Fibroblast of upper back skin (primary cell): Measurements from ENCODE around the gene CSMD2.
"Not testable (repeated sequence)": the region's sequence is repeated elsewhere in the genome, so short reads cannot be mapped to it uniquely, and the experiment has no call there.

ENCODE experiments used
- DNase-seq: peaks from one replicate; pipeline ENCODE4 v3.0.0-alpha.2; 2013

The CSMD2 gene

DNA sequence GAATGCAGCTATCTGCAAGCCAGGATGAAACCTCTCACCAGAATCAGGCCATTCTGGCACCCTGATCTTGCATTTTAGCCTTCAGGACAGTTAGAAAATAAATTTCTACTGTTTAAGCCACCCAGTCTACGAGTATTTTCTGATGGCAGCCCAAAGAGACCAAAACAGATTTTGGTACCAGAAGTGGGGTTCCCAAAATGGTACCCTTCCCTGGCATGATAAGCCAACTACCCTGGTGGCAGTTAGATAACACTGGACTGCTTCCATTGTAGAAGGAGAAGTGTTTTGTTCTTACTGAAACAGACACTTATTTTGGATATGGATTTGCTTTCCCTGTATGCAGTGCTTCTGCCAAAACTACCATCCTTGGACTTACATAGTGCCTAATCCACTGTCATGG lies 115.0 kb downstream of the CSMD2 start:
- DNase-seq, result no peak

DNA sequence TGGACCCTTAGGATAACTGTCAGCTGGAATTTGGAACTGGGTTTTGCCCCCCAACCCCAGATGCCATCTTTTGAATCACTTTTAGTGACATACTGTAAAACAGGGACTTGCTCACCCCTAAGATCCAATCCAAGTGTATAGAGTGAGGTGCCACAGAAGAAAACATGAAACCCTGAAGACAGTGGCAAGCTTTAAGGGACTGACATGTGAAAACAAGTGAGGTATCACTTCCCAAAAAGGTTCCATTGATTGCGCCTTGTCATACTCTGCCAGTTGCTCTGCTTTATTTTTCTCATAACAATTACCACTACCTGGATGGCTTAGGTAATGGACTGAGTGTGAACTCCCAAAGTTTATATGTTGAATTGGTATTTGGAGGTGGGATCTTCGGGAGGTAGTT lies 115.6 kb downstream of the CSMD2 start:
- DNase-seq, result no peak

DNA sequence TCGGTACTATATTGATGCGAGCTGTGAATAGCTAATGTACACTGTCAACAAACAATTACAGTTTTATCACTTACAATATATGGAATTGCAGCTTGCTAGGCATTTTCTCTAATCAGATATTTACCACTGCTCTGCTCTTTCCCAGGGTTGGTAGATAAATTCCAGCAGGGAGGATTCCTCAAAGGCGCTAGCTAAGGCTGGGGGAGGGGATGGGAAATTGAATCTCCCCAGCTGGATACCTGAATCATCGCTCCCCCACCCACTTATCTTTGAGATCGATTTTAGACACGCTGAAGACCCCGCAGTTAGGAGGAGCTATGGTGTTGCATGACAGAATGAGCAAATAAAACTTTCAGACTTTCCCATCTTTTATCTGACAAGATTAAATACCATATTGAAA lies 127.2 kb downstream of the CSMD2 start:
- DNase-seq, result peak; percentile 4

DNA sequence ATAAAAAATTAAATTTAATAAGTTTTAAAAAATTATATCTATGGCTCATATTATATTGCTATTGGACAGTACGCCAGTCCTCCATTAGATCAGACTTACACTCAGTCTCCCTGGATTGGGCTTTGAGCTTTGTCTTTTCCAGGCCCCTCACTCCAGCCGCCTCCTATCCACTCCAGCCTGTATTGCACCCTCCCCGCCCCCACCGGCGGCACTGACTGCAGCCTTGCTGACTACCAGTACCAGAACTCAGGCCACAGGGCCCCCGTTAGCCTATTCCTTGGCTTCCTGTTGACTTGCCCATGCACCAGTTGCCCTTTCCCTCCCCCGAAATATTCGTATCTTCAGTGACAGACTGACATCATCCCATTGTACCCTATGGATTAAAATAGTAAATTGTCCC lies 127.9 kb downstream of the CSMD2 start:
- no peak for DNase-seq

DNA sequence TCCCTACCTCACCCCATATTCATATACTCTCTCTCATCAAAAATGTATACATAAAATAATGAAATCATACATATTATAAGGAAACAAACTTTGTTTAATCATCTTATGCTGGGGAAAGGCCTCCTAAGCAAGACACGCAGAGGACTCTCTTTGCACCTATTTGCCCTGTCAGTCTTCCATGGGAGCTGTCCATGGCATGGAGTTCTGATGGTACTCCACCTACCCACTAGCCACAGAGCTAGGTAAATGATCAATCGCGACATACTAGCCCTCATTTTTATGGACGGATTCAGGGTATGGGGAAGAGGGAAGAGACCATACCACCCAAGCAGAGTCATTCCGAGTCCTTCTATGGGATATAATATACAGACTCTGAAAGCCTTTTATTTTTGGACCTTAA lies 131.0 kb downstream of the CSMD2 start:
- no peak for DNase-seq

DNA sequence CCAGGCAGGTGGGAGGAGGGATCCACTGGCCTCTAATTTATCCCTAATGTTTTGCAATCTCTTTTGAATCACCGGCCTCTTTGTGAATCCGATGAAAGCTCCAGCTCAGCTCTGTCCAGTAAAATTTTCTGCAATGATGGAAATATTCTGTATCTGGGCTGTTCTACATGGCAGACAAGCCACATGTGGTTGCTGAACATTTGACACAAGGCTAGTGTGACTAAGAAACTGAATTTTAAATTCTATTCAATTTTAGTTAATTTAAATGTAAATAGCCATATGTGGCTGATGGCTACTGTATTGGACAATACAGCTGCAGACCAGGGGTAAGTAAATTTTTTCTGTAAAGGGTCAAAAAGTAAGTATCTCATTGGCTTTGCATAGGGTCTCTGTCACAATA lies 135.1 kb downstream of the CSMD2 start:
- DNase-seq, result no peak

DNA sequence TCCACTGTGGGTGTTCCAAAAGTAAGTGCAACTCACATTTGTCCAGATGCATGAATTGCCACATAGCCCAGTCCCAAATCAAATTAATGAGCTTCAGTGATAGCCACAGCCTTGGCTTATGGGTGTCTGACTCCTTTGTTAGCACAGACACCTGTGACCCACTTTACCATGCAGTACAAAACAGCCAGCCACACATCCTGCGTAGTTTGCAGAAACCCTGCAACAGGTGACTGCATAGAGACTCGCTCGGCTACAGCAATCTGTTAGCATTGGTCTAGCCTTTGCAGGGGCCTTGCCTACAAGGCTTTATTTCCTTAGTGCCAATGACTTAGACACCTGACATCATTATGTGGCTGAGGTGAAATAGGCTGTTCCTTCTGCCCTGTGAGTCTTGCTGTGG lies 135.5 kb downstream of the CSMD2 start:
- no peak for DNase-seq

DNA sequence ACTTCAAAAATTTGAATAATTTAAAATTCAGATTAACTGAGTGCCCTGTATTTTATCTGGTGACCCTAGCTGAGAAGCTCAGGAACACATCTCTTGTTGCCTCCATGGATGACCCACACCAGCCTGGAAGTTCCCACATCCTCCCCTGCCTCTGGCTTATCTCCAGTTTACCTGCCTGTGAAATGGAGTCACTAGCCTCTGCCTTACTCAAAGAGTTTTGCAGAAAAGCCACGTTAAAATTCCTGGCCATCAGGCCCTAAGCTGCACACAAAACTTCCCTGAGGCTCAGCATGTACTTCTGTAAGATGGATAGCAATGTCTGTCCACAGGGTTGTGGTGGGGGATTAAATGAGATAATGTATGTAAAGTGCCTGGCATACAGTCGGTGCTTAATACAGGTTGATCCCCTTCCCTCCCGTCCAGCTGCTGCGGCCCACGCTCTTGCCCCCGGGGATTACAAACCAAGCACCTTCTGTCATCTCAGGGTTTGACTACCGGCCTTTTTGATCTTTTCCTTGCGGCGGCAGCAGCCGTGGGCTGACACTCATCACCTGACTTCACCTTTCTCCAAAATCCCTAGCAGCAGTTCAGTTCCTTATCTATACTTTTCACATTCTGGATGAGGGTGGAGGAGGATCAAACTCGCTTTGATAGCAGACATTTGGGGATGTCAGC lies 136.5 kb downstream of the CSMD2 start:
- no peak for DNase-seq

DNA sequence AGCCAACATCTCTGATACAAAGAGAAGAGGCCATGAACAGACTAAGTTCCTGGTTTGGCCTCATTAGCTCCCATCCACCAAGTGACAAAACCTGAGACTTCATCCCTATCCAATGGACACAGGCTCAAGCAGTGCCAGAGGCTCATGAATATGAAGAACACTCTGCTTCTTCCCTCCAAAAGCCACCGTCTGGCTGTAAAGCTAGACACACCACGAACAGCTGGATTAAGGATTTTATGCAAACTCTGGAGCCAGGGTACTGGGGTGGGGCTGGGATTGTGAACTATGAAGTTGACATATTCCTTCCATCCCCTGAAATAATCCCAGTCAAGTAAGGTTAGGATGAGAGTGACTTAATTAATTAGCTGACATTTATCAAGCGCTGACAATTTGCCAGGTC lies 139.4 kb downstream of the CSMD2 start:
- no peak for DNase-seq

DNA sequence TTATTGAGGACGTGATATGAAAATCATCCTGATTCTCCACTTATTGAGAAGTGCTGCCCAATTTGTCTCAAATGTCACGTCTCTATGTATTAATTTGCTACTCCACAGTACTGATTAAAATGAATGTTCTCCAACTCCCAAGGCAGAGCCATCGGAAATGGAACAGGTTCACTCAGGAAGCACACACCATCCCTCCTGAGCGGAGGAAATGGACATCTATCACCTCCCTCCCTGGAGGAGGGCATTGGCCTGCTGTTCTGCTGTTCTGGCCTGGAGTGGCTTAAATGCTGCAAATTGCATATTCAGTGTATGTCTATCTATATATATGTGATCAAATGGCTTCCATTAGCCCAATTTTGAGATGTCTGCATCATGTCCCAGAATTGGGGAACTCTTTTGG lies 140.5 kb downstream of the CSMD2 start:
- DNase-seq, result no peak

DNA sequence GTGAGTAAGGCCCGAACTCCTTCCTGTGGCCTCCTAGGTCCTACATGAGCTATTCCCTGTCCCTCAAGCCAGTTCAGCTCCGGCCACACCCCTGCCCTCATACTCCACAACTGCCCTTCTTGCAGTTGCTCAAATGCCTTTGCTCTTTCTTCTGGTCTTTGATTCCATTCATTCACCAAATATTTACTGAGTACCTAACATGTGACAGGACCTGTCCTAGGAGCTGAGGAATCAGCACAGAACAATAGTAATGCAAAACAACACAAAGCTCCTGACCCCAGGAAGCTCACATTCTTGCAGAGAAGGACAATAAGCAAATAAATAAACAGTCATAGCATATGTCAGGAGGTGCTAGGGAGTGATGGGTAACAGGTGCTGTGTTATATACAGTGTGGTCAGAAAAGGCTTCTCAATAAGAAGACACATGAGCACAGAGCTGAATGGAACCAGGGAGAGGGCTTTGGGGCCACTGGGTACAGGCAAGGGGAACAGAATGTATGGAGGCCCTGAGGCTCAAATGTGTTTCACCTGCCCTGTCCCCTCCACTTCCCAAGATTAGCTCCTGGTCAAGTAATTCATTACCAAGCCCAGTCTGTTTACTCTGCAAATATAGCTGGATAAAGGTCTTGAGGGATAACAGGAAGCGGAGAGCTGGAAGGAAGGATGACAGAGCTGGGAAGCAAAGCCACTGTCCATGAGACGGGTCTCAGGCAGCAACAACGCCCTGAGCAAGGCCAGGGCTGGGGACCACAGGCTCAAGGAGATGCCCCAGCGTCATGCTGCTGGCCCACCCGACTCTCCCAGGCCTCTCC lies 145.1 kb downstream of the CSMD2 start:
- no peak for DNase-seq

DNA sequence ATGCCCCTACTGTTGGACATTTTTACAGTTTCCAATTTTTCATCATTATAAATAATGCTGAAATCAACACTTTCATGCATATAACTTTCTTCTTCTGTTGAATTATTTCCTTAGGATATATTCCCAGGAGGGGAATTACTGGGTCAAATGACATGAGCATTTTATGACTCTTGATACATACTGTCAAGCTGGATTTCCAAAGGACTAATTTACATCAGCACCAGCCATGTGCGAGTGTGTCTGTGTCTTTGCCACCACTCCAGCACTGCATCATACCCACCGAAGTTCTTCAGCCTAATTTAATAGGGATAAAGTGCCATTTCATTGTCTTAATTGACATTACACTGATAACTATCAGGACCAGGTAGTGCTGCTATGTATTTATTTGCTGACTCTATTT lies 146.7 kb downstream of the CSMD2 start:
- no peak for DNase-seq

DNA sequence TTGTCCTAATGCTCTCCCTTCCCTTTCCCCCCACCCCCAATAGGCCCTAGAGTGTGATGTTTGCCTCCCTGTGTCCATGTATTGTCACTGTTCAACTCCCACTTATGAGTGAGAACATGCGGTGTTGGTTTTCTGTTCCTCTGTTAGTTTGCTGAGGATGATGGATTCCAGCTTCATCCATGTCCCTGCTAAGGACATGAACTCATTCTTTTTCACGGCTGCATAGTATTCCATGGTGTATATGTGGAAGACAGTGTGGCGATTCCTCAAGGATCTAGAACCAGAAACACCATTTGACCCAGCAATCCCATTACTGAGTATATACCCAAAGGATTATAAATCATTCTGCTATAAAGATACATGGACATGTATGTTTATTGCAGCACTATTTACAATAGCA lies 148.7 kb downstream of the CSMD2 start:
- not testable (repeated sequence) for DNase-seq

DNA sequence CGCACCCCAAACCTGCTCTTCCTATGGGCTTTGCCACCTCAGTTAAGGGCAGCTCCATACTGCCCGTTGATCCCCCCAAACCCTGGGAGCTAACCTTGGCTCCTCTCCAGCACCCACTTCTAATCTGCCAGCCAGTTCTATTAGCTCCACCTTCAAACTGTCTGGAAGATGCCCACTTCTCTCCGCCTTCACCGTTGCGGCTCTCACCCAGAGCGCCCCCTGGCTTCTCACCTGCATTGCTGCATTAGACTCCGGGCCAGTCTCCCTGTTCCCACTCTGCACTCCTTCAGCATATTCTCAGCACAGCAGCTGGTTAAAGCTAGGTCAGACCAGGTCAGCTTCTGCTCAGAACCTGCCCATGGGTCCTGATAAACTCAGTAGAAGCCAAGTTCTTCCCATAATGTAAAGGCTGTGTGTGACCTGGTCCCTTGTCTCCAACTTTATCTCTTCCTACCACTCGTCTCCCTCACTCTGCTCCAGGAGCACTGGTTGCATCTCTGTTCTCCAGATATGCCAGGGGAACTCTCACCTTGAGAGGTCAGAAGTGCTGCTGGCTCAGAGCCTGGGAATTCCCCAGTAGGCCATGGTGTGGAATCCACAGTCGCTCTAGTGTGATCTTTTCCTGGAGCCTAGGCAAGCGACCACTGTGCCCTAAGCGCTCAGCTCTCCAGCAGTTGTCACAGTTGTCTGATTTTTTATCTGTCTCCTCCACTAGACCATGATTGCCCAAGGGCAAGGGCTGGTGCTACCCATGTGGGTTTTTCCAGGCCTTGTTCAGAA lies 150.9 kb downstream of the CSMD2 start:
- peak; percentile 14 for DNase-seq

DNA sequence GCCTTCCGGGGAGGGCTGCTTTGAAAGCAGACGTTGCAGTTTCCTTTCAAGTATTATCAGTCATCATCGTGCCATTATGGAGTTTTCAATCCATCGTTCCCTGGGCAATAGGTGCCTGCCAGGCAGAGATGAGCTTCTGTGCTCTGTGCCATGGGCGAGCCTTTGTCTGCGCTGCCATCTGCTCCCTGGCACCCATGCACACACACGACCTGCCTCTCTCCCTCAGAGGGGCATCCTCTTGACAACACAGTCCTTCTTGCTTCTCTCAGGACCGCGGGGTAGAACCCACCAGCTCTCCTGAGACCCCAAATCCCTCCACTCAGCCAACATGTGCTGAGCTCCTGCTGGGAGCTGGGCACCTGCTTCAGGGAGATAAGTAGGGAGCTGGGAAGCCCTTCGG lies 151.9 kb downstream of the CSMD2 start:
- no peak for DNase-seq

DNA sequence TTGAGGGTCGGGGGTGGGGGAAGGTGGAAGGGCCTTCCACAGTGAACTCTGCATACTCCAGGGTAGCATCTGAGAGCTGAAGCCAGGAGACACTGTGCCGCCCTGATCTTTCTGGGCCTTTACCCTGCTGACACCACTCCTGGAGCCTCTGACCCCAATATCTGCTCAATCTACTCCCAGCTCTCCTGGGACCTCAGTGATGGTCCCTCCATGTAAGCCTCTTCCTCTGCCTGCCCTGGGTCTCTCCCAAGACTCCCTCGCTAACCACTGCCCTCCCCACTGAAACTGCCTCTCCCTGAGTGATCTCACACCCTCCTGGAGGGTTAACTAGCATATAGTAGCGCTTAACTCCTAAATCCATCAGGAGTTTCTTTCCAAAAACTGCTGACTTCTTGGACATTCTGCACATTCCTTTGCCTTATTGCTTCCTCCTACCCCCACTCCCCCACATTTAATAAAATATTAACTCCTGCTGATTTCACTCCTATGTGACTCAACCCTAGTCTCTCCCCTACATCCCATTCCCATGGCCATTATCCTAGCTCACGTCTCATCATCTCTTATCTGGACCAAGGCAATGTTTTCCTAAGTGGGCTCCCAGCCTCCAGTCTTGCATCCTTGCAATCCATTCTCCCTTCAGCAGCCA lies 155.6 kb downstream of the CSMD2 start:
- DNase-seq, result peak; percentile 74

DNA sequence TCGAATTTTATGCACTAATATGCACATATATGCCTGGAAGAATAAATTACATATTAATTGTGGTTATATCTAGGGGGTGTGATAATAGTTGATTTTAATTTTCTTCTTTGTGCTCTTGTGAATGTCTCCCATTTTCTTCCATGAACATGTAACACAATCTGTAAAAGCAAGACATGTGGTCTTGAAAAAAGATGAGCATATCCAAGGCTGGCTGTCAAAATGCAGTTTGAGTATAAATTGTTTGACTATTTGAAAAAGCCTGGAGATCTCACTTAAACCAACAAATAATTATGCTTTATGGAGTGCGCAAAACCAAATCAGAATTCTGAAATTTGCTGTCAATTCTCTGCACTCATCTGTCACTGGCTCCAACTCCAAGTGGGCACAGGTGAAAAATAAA lies 157.3 kb downstream of the CSMD2 start:
- DNase-seq, result no peak

DNA sequence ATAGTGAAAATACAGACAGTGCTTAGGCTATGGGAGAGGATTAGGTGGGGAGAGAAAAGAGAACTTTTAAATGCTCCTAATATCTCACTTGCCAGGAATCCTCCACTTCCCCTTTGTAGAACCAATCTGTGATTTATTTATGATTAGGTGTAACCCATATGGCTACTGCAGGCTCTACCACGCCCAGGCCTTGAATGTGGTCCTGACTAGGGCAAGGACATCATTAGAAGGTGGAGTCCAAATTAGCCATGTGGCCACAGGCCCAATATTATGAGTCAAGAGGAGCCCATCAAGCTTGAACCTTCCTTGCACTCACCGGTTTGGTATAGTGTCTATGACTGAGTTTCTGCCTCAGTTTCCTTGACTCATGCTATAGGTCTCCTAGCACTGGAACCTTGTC lies 159.7 kb downstream of the CSMD2 start:
- DNase-seq, result no peak

DNA sequence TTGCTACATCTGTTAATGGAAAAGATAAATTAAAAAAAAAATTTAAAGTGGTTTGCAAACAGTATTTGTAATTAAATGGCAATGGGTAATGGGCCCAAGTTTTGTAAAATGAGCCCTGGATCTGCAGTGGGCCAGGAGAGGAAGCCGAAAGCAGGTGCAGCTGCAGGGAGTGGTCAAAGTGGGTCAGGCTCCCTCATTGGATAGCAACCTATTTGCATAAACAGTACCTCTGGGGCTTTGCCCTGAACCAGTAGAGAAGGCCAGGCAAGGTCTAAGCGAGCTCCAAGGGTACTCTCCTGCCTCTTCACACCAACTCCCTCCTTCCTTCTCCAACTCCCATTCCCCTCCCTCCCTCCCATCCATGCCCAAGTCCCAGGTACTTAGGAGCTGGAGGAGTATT lies 162.2 kb downstream of the CSMD2 start:
- DNase-seq, result no peak

DNA sequence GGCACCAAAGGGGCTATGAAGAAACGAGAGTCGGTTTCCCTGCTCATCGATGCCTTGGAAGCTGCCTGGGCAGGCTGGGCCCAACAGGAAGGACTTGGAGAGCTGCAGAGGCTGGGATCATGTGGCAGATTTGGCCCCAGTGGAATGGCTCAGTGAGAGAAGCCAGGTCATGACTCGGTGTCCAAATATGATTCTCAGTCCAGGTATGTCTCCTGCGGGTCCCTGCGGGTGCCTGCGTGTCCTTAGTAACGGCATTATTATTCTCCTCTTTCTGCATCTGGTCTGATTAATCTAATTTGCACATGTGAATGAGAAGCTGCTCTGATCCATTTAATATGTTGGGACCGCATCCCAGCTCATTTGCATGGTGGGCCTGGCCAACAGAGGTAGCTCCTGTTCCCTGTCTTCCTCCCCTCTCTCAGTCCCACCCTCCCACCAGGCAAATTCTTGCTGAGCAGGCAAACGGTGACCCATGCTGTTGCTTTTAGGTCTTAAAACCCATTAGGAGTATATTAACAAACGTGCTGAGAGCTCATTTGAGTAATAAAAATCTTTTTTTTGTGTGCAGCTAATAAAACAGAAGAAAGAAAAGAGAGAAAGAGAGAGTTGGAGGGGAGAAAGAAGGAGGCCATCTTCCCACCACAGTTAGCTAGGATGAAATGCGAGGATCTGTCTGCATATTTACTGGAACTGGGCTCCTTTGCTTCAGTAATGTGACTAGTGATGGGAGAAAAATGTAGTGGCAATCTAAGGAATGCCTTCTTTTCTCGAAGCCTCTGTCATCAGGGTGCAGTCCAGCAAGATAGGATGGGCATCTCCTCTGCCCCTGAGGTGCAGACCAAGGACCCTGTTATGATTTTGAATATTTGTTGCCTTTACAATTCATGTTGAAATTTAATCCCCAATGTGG lies 167.6 kb downstream of the CSMD2 start:
- peak; percentile 44 for DNase-seq

DNA sequence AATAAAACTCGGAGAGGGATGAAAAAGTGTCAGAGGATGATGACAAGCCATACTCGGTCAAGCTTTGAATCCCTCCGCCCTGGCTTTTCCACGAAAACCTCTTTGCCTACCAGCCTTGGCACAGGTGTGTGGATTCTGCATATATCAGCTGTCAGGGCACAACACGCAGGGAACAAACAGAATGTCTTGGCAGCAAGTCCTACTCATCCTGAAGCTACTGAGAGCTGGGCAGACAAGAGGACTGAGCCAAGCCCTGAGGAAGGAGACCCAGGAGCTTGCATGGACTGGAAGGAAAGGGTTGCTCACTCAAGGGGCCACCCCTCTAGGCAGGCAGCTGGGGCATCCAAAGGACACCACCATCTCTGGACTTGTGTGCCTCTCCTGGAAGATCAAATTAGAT lies 168.7 kb downstream of the CSMD2 start:
- DNase-seq, result no peak

DNA sequence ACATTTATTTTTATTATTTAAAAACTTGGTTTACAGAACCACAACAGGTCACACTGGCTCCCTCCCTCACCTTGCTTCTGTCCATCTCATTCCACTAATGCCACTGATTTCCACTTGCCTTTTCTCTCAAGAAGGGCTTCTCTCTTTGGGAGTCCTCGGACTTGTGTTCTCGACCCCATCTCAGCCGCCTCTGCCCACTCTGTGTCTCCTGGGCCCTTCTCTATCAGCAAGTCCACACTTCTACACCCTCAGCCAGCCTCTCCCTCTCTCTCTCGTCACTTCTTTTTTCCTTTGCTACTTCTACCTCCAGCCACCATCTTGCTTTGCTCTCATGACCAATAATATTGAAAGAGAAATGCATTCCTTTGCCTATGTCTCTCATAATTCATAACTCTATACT lies 171.7 kb downstream of the CSMD2 start:
- DNase-seq, result no peak
